NCI-H446 (cell line): ENCODE results near the gene GSC2.

Experiments
- DNase-seq, 2 experiments: peaks; one replicate each; lab custom pipeline; 2025; lab: John Stamatoyannopoulos, UW

Gene GSC2

GRCh38 chr22:19149991-19150390 lies at the start of gene GSC2:
GSC2 (minus strand) TSS chr22:19150292; CDS start chr22:19150283, 9 bp downstream.
- DNase-seq = no peak

GRCh38 chr22:19199479-19199878 lies 49.4 kb upstream of the GSC2 start:
- no peak for DNase-seq

GRCh38 chr22:19197997-19198865 lies 48.1 kb upstream of the GSC2 start:
- DNase-seq = no peak

GRCh38 chr22:19196841-19197612 lies 46.9 kb upstream of the GSC2 start:
- no peak for DNase-seq

- DNase-seq = no peak
Measured at GRCh38 chr22:19195796-19196731, 46.0 kb upstream of the GSC2 start.

GRCh38 chr22:19194766-19195536 lies 44.9 kb upstream of the GSC2 start:
- no peak for DNase-seq

GRCh38 chr22:19193879-19194278 lies 43.8 kb upstream of the GSC2 start:
- no peak for DNase-seq

GRCh38 chr22:19187716-19188563 lies 37.8 kb upstream of the GSC2 start:
- DNase-seq = no peak

- DNase-seq = no peak
Measured at GRCh38 chr22:19184276-19184997, 34.3 kb upstream of the GSC2 start.

- DNase-seq = no peak
Measured at GRCh38 chr22:19183216-19183615, 33.1 kb upstream of the GSC2 start.

- DNase-seq = no peak
Measured at GRCh38 chr22:19182472-19183157, 32.5 kb upstream of the GSC2 start.

- no peak for DNase-seq
Measured at GRCh38 chr22:19181786-19182471, 31.8 kb upstream of the GSC2 start.

GRCh38 chr22:19180740-19181410 lies 30.8 kb upstream of the GSC2 start:
- no peak for DNase-seq

- no peak for DNase-seq
Measured at GRCh38 chr22:19180234-19180633, 30.1 kb upstream of the GSC2 start.

- DNase-seq = peak; percentile 65 to 68
Measured at GRCh38 chr22:19179497-19180048, 29.5 kb upstream of the GSC2 start.

GRCh38 chr22:19178657-19179496 lies 28.8 kb upstream of the GSC2 start, which contains the start of gene SLC25A1:
SLC25A1 (minus strand) TSS chr22:19178736; CDS start chr22:19178673, 63 bp downstream.
- peak; percentile 60 to 96 for DNase-seq
